A549 (cell line): ENCODE measurements around the gene SORCS2. TPM values are rescaled to one million over a fixed set of nuclear protein-coding genes. Genes with fewer than 3 reads are reported as not detected.

Experiments
- ATAC-seq, 2 experiments: fragments of 200-7000 bp in 1 of 2; fragments of >200 bp in 1 of 2; cut with Nextera tagmentation in 1 of 2; cut with Tn5 transposase in 1 of 2; 3 replicates each; pipeline versions ENCODE4 v1.8.0 to v1.9.1; 2018 to 2020; ENCODE audit warnings: mild to moderate bottlenecking in 1 of 2, moderate library complexity in 1 of 2
- CTCF ChIA-PET: fragments of 300-600 bp; sonication (Branson Sonifier 250); formaldehyde crosslinking; extraction: SDS; loops from one replicate; lab custom pipeline; 2021; ENCODE audit warnings: antibody characterized with exemption, inconsistent platforms; lab: Yijun Ruan, JAX
- POLR2A ChIA-PET: fragments of 350-600 bp; formaldehyde crosslinking; extraction: SDS; loops from one replicate; lab custom pipeline; 2021; ENCODE audit warnings: antibody characterized with exemption, inconsistent platforms; lab: Yijun Ruan, JAX
- DNase-seq, 2 experiments: peaks; one replicate each; pipeline versions ENCODE4 v3.0.0 to v3.0.0-alpha.2; 2011 to 2016; ENCODE audit warnings: low read depth in 1 of 2, low spot score in 1 of 2
- FAIRE-seq: peaks from 2 replicates; lab custom pipeline; 2011; peaks lifted over from hg19 to GRCh38; lab: Jason Lieb, UNC
- H3K27ac ChIP-seq, 2 experiments: fragments of >200 bp; sonication (Bioruptor Twin); formaldehyde crosslinking; 3 replicates each; pipeline ENCODE4 v1.5.1; 2016 to 2017
- H3K4me1 ChIP-seq: fragments of >200 bp; sonication (Bioruptor Twin); formaldehyde crosslinking; 3 replicates; pipeline ENCODE4 v1.6.1; 2016
- H3K4me2 ChIP-seq: fragments of >200 bp; sonication (Bioruptor Twin); formaldehyde crosslinking; 3 replicates; pipeline ENCODE4 v1.6.1; 2016
- H3K4me3 ChIP-seq: fragments of >200 bp; sonication (Bioruptor Twin); formaldehyde crosslinking; 3 replicates; pipeline ENCODE4 v1.5.1; 2016
- H3K9me3 ChIP-seq: fragments of >200 bp; sonication (Bioruptor Twin); formaldehyde crosslinking; 3 replicates; pipeline ENCODE4 v1.6.1; 2016
- CBX8 ChIP-seq: fragments of 200-600 bp; sonication (generic); IDR thresholded peaks from 2 replicates; pipeline ENCODE4 v1.6.1; 2016
- CEBPB ChIP-seq, 2 experiments: fragments of >200 bp in 1 of 2; sonication (Bioruptor Twin) in 1 of 2; formaldehyde crosslinking in 1 of 2; IDR thresholded peaks; 2 replicates each; pipeline ENCODE4 v1.6.1; 2012 to 2016
- CHD2 ChIP-seq: fragments of 150-350 bp; IDR thresholded peaks from 2 replicates; pipeline ENCODE4 v1.6.1; 2014; ENCODE audit warnings: low read length; ENCODE audit not compliant: partially characterized antibody
- EP300 ChIP-seq, 2 experiments: fragments of >200 bp; sonication (Bioruptor Twin); formaldehyde crosslinking; IDR thresholded peaks; 2 replicates in 1 of 2; 3 replicates in 1 of 2; pipeline ENCODE4 v1.6.1; 2016 to 2017
- ESRRA ChIP-seq: fragments of 150-350 bp; IDR thresholded peaks from 2 replicates; pipeline ENCODE4 v1.6.1; 2014; ENCODE audit warnings: mild to moderate bottlenecking, low read length, borderline replicate concordance
- FOSL2 ChIP-seq, 2 experiments: fragments of 450-650 bp in 1 of 2; fragments of >200 bp in 1 of 2; sonication (Bioruptor Twin) in 1 of 2; formaldehyde crosslinking; IDR thresholded peaks; 2 replicates each; pipeline versions ENCODE4 v1.5.0 to v1.6.1; 2016 to 2020; ENCODE audit warnings: mild to moderate bottlenecking in 1 of 2, moderate library complexity in 1 of 2
- FOXS1 ChIP-seq: fragments of 250-450 bp; sonication (Bioruptor Pico); IDR thresholded peaks from 2 replicates; pipeline ENCODE4 v1.5.0; 2020; ENCODE audit warnings: mild to moderate bottlenecking, moderate library complexity
- GATA3 ChIP-seq: IDR thresholded peaks from 2 replicates; pipeline ENCODE4 v1.6.1; 2012; ENCODE audit warnings: borderline replicate concordance
- HDAC2 ChIP-seq: fragments of 200-600 bp; sonication (generic); IDR thresholded peaks from 2 replicates; pipeline ENCODE4 v1.6.1; 2016
- HOXA7 ChIP-seq: fragments of 250-450 bp; sonication (Bioruptor Pico); IDR thresholded peaks from 2 replicates; pipeline ENCODE4 v1.5.0; 2020; ENCODE audit warnings: mild to moderate bottlenecking, moderate library complexity
- KDM1A ChIP-seq: fragments of 200-600 bp; sonication (generic); IDR thresholded peaks from 2 replicates; pipeline ENCODE4 v1.6.1; 2016; ENCODE audit warnings: low read depth, mild to moderate bottlenecking
- KDM5A ChIP-seq: fragments of 200-600 bp; sonication (generic); IDR thresholded peaks from 2 replicates; pipeline ENCODE4 v1.6.1; 2016; ENCODE audit warnings: antibody characterized with exemption, mild to moderate bottlenecking
- MAFK ChIP-seq: fragments of 450-650 bp; IDR thresholded peaks from 2 replicates; pipeline ENCODE4 v1.6.1; 2014; ENCODE audit not compliant: partially characterized antibody
- POLR2A ChIP-seq: IDR thresholded peaks from 2 replicates; pipeline ENCODE4 v1.6.1; 2012; ENCODE audit warnings: mild to moderate bottlenecking, low read length
- POLR2AphosphoS2 ChIP-seq: conservative IDR thresholded peaks from 2 replicates; pipeline ENCODE4 v1.6.1; 2012; ENCODE audit warnings: low read length, improper control_type of control experiment, inconsistent platforms
- RAD21 ChIP-seq, 2 experiments: fragments of >200 bp in 1 of 2; sonication (Bioruptor Twin) in 1 of 2; formaldehyde crosslinking in 1 of 2; IDR thresholded peaks in 1 of 2; conservative IDR thresholded peaks in 1 of 2; 2 replicates in 1 of 2; 3 replicates in 1 of 2; pipeline ENCODE4 v1.6.1; 2012 to 2018; ENCODE audit warnings: inconsistent platforms in 1 of 2
- RARB ChIP-seq: fragments of 250-450 bp; sonication (Bioruptor Pico); IDR thresholded peaks from 2 replicates; pipeline ENCODE4 v1.8.0; 2021; ENCODE audit warnings: mild to moderate bottlenecking, moderate library complexity
- RFX5 ChIP-seq: fragments of 450-650 bp; IDR thresholded peaks from 2 replicates; pipeline ENCODE4 v1.7.1; 2014; ENCODE audit warnings: antibody characterized with exemption, mild to moderate bottlenecking, moderate library complexity
- SREBF2 ChIP-seq: fragments of 450-650 bp; IDR thresholded peaks from 2 replicates; pipeline ENCODE4 v1.6.1; 2014; ENCODE audit warnings: mild to moderate bottlenecking, moderate library complexity
- ZC3H11A ChIP-seq: fragments of 450-650 bp; IDR thresholded peaks from 2 replicates; pipeline ENCODE4 v1.6.1; 2014; ENCODE audit warnings: antibody characterized with exemption, mild to moderate bottlenecking
- ZNF302 ChIP-seq: fragments of 250-450 bp; sonication (Bioruptor Pico); IDR thresholded peaks from 2 replicates; pipeline ENCODE4 v1.9.0; 2021; ENCODE audit warnings: inconsistent platforms, mild to moderate bottlenecking, moderate library complexity
- WGBS: methylation state at CpG from one replicate; pipeline ENCODE4 v1.1.6; 2017; ENCODE audit errors: missing lambda C conversion rate; 5-methylcytosine and 5-hydroxymethylcytosine counted together
- polyA plus RNA-seq, 4 experiments: library from polyadenylated mRNA; depleted of rRNA in 3 of 4; stranded (reverse); fragments of >200 nt; fragmentation: RNase III in 1 of 4; extraction: RNeasy Plus Mini Kit Qiagen cat#74134 plus additional on column Dnase treatment in 1 of 4; gene quantifications; 2 replicates in 3 of 4; 3 replicates in 1 of 4; pipeline ENCODE4 v1.2.3, GENCODE V29; 2011 to 2017

The SORCS2 gene
- polyA plus RNA-seq, 2 of the 4 experiments (the other 2 are of a cell fraction): 1.4 to 4.6 TPM

DNA sequence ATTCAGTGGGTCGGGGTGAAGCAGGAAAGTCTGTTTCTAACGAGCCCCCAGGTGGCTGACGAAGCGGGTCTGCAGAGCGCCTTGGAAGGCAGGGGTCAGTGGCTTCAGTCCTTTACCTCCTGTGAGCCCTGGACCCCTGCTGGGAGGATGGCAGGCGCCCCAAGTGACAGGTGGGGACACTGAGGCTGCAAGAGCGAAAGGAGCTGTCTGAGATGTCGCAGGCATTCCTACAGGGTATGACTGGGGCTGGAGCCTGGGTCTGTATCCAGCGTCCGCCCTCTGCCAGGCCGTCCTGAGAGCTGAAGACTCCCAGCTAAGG is 139.3 kb downstream of the SORCS2 start:
- Histone ChIP-seq H3K27ac (peak overlapping the region in 1 of 2 experiments; percentile 71; a peak in 3 of 6 replicates), H3K9me3 (no peaks in the 10 kb centered on the region), H3K4me1 (peaks cover 36% of the 10 kb centered on the region), H3K4me3 (no peak overlapping the region)
- CTCF ChIA-PET: interaction anchor here (0.5 to 3.0 kb wide), 6 partner anchors 13 to 831 kb away, joined by 3 to 11 read pairs (median 3); no protein-coding TSS in a partner anchor
- no peak for ATAC-seq
- TF ChIP-seq ZNF302 (CRISPR knock-in tag): no peak
- TF ChIP-seq EP300 (IDR thresholded peaks at IDR 0.05): no peak
- TF ChIP-seq SREBF2: no peak
- no peak for TF ChIP-seq RARB
- TF ChIP-seq KDM5A: no peak
- TF ChIP-seq ESRRA: no peak
- TF ChIP-seq CBX8: no peak
- TF ChIP-seq CHD2: no peak
- no peak for TF ChIP-seq RFX5
- no peak for TF ChIP-seq POLR2A
- TF ChIP-seq HDAC2: no peak
- no peak for TF ChIP-seq GATA3
- TF ChIP-seq KDM1A: no peak
- TF ChIP-seq, all 56 proteins: peak for 0
- FAIRE-seq: no peak
- POLR2A ChIA-PET: no interaction called here
- WGBS: 83% methylated on average over 5 of the region's 11 CpGs
- no peak for DNase-seq
- 0 out of 3 replicates have a peak overlapping the region, but pooled peaks have one; percentile 20 for H3K4me2 ChIP-seq

DNA sequence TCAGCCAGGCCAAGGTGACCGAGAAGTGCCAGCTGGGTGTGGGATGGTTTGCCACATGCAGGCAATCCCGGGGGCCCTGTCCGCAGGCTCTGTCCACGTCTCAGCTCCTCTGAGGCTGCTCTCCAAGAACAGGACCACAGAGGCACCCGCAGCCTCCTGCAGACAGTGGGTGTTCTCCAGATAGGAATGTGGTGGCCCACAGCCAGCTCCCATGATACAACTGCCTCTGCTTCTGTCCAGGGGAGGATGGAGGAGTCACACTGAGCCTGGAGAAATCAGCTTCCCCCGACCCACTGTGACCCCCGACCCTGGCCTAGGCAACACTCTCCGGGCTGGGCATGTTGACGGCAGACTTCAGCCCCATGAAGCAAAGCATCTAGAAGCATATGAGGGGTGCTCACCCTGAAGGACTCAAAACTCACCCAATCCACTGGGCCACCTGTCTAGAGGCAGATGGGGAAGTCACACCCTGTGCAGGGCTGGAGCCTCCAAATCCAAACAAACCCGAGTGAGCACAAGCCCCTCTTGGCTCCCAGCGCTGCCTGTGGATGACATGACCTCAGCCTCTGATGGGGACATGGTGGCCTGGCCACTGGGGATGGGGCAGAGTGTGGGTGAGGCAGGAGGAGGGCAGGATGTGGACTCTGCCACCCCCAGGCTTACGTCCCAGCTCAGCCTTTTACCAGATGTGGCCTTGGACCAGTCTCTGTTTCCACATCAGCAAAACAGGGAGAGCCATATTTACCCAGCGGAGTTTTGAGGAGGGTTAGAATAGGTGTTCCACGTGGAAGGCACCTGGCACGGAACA is 140.1 kb downstream of the SORCS2 start:
- TF ChIP-seq POLR2AphosphoS2: no peak
- TF ChIP-seq CEBPB (IDR thresholded peaks at IDR 0.05): no peak
- no peak for TF ChIP-seq ZNF302 (CRISPR knock-in tag)
- TF ChIP-seq FOXS1 (CRISPR knock-in tag): no peak
- no peak for TF ChIP-seq SREBF2
- no peak for TF ChIP-seq HOXA7
- TF ChIP-seq, all 56 proteins: peak for 0
- FAIRE-seq: no peak
- no peak overlapping the region for H3K4me3 ChIP-seq
- peaks cover 36% of the 10 kb centered on the region for H3K4me1 ChIP-seq
- ATAC-seq: peak; percentile 48 to 56; a peak in 5 of 6 replicates
- 91% methylated on average over 7 of the region's 15 CpGs for WGBS
- 0 out of 3 replicates have a peak overlapping the region, but pooled peaks have one; percentile 20 for H3K4me2 ChIP-seq
- no peaks in the 10 kb centered on the region for H3K9me3 ChIP-seq
- POLR2A ChIA-PET: no interaction called here
- H3K27ac ChIP-seq: peak overlapping the region in 1 of 2 experiments; percentile 71; a peak in 3 of 6 replicates
- peak in 1 of 2 experiments; percentile 13 for DNase-seq
- CTCF ChIA-PET: interaction anchor here (0.5 to 3.0 kb wide), 5 partner anchors 13 to 830 kb away, joined by 3 to 11 read pairs (median 3); no protein-coding TSS in a partner anchor

DNA sequence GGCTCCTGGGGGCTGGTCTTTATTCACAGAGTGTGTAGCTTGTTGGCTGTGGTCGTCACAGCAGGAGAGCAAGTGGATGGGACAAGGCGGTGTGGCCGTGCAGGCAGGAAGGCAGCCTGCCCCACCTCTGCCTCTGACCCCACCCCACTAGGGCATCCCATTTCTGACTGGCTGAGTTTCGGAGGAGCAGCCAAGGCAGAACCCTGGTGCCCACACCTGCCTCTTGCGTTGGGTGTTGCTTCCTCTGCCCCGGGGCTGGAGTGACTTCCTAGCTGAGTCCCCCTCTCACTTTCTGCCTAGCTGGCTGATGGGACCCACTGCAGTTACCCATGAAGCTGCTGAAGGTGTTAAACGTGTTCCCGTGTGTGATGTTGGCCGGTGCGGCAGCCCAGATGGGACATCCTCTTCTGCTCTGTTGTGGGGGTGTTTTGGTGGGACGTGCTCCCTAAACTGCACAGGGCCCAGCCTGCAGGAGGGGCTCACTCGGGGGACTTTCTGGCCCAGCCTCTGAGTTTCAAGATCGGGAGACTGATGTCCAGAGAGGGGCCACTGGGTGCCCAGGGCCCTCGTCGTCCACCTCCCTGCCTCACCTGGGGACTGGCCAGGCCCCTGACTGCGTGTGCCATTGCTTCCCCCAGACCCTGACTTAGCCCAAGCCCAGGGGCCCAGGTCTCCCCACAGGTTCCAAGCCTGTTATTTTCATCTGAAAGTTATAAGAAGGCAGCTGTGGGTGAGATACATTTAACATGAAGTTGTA is 140.9 kb downstream of the SORCS2 start:
- H3K9me3 ChIP-seq: no peaks in the 10 kb centered on the region
- no peak for ATAC-seq
- FAIRE-seq: no peak
- TF ChIP-seq CBX8 (no peak), ZC3H11A (no peak), MAFK (no peak), HOXA7 (no peak), FOSL2 (IDR thresholded peaks at IDR 0.05) (no peak), FOSL2 (CRISPR knock-in tag; IDR thresholded peaks at IDR 0.05) (no peak), ZNF302 (CRISPR knock-in tag) (no peak), RAD21 (conservative IDR thresholded peaks at IDR 0.05 in 1 of 2, IDR thresholded peaks at IDR 0.05 in 1 of 2) (no peak)
- TF ChIP-seq, all 56 proteins: peak for 0
- Histone ChIP-seq H3K4me2 (no peak overlapping the region), H3K4me1 (peaks cover 35% of the 10 kb centered on the region), H3K27ac (peak overlapping the region in 1 of 2 experiments; percentile 71; a peak in 2 of 6 replicates), H3K4me3 (no peak overlapping the region)
- ChIA-PET CTCF (interaction anchor here (0.6 to 3.0 kb wide), 5 partner anchors 16 to 297 kb away, joined by 3 to 11 read pairs (median 3); no protein-coding TSS in a partner anchor), POLR2A (no interaction called here)
- 73% methylated on average over 13 of the region's 16 CpGs for WGBS
- DNase-seq: no peak
